ENCODE results near the gene USP11. TPM values are rescaled to one million over a fixed set of nuclear protein-coding genes. Genes with fewer than 3 reads are reported as not detected.

The USP11 gene
- total RNA-seq, 1 experiment from 2014 or later, result 153 TPM

DNA sequence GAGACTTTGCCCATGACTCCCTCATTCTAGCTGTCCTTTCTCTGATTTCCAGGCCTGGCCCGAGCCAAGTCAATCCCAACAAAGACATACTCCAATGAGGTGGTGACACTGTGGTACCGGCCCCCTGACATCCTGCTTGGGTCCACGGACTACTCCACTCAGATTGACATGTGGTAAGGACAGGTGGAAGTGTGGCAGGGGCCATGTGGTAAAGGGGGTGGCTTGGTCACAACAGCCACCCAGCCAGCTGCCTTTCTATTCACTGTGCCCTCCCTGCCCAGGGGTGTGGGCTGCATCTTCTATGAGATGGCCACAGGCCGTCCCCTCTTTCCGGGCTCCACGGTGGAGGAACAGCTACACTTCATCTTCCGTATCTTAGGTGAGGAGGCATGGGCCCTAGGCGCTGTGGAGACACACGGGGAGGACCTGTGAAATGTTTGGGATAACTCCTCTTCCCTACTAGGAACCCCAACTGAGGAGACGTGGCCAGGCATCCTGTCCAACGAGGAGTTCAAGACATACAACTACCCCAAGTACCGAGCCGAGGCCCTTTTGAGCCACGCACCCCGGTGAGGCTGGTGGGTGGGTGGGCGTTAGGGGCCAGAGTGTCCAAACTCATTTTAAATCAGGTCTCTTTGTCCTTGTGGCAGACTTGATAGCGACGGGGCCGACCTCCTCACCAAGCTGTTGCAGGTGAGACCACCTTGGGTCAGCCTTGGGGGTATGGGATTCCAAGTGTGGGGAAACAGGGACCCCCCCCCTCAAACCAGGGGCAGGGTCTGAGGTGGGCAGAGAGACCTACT, 6.1 kb upstream of the USP11 start:
- H3K9me3 Mint-ChIP-seq, result no peaks in the 10 kb centered on the region
- H3K27me3 Mint-ChIP-seq (ENCODE audit: low read depth), result no peaks in the 10 kb centered on the region
- Histone ChIP-seq H3K4me2 (ENCODE audit: insufficient read depth, insufficient read length, low read length) (no peak overlapping the region), H3K9me3 (ENCODE audit: control insufficient read depth, low read depth, low read length) (no peaks in the 10 kb centered on the region), H3K4me1 (ENCODE audit: insufficient read depth, low read length) (no peaks in the 10 kb centered on the region), H3K27me3 (ENCODE audit: insufficient read depth, low read length) (no peaks in the 10 kb centered on the region), H3K4ac (ENCODE audit: low read depth, low read length) (no peak overlapping the region), H3K79me1 (ENCODE audit: insufficient read depth, low read depth, low read length, poor library complexity, severe bottlenecking) (peaks cover 5% of the 10 kb centered on the region), H3K79me2 (ENCODE audit: insufficient read depth, low read length) (peaks cover 2% of the 10 kb centered on the region; the same call in 1 of the 2 replicates), H3K56ac (ENCODE audit: insufficient read length, low read depth, low read length) (no peak overlapping the region), H4K20me1 (ENCODE audit: control insufficient read depth, insufficient read depth, insufficient read length) (peaks cover 2% of the 10 kb centered on the region), H2BK15ac (ENCODE audit: low read depth, low read length) (no peak overlapping the region), H2AK5ac (ENCODE audit: insufficient read length, low read length) (no peak overlapping the region), H2BK120ac (ENCODE audit: low read depth, low read length, poor library complexity, severe bottlenecking) (no peak overlapping the region), H4K8ac (replicated peaks; ENCODE audit: insufficient read length, low read depth, low read length) (no peak overlapping the region), H4K5ac (ENCODE audit: insufficient read length, low read depth, low read length) (no peak overlapping the region), H2BK20ac (ENCODE audit: low read depth, low read length, poor library complexity, severe bottlenecking) (no peak overlapping the region), H3K9ac (ENCODE audit: extremely low read depth, insufficient read length, low read length) (no peak overlapping the region), H3K23ac (ENCODE audit: insufficient read length, low read depth, low read length) (no peak overlapping the region), H3K14ac (ENCODE audit: insufficient read depth, low read length) (no peak overlapping the region), H2BK5ac (ENCODE audit: insufficient read length, low read length) (no peak overlapping the region), H3K27ac (ENCODE audit: insufficient read length, low read depth, low read length) (no peak overlapping the region), H3K18ac (ENCODE audit: insufficient read length, low read depth, low read length) (no peak overlapping the region), H3K23me2 (ENCODE audit: insufficient read length, low read depth, low read length, poor library complexity, severe bottlenecking) (no peaks in the 10 kb centered on the region), H2BK12ac (ENCODE audit: insufficient read length, low read depth, low read length) (no peak overlapping the region), H4K91ac (ENCODE audit: insufficient read length, low read depth, low read length) (no peak overlapping the region), H3T11ph (ENCODE audit: low read length) (no peak overlapping the region), H2AFZ (ENCODE audit: low read length) (no peak overlapping the region)
- DNase-seq, result no peak
- H3K27ac Mint-ChIP-seq, result no peak overlapping the region; a peak in 1 of 7 replicates
- H3K36me3 Mint-ChIP-seq (ENCODE audit: insufficient read depth in 1 of 3, low read depth in 3 of 3), result peaks cover 63 to 79% (median 77%) of the 10 kb centered on the region in 3 experiments
- TF ChIP-seq, protein P1, sequence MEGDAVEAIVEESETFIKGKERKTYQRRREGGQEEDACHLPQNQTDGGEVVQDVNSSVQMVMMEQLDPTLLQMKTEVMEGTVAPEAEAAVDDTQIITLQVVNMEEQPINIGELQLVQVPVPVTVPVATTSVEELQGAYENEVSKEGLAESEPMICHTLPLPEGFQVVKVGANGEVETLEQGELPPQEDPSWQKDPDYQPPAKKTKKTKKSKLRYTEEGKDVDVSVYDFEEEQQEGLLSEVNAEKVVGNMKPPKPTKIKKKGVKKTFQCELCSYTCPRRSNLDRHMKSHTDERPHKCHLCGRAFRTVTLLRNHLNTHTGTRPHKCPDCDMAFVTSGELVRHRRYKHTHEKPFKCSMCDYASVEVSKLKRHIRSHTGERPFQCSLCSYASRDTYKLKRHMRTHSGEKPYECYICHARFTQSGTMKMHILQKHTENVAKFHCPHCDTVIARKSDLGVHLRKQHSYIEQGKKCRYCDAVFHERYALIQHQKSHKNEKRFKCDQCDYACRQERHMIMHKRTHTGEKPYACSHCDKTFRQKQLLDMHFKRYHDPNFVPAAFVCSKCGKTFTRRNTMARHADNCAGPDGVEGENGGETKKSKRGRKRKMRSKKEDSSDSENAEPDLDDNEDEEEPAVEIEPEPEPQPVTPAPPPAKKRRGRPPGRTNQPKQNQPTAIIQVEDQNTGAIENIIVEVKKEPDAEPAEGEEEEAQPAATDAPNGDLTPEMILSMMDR (conservative IDR thresholded peaks at IDR 0.05), result no peak
- WGBS (ENCODE audit: extremely low coverage, insufficient read length, low lambda C conversion rate), result no CpG with 5 or more reads among the region's 19 CpGs
- no peak overlapping the region; a peak in 1 of 5 replicates for H3K4me3 Mint-ChIP-seq
- peaks cover 0 to 1% of the 10 kb centered on the region in 2 experiments; a peak in 1 of 4 replicates for H3K4me1 Mint-ChIP-seq
